Medulla oblongata (tissue), 1 donor: ENCODE data around the gene TTL.
"Not testable (repeated sequence)": the region's sequence is repeated elsewhere in the genome, so short reads cannot be mapped to it uniquely, and the experiment has no call there.

Source experiments
- DNase-seq: peaks from one replicate; pipeline ENCODE4 v3.0.0-alpha.2; 2015; ENCODE audit errors: extremely low spot score

The TTL gene

DNA sequence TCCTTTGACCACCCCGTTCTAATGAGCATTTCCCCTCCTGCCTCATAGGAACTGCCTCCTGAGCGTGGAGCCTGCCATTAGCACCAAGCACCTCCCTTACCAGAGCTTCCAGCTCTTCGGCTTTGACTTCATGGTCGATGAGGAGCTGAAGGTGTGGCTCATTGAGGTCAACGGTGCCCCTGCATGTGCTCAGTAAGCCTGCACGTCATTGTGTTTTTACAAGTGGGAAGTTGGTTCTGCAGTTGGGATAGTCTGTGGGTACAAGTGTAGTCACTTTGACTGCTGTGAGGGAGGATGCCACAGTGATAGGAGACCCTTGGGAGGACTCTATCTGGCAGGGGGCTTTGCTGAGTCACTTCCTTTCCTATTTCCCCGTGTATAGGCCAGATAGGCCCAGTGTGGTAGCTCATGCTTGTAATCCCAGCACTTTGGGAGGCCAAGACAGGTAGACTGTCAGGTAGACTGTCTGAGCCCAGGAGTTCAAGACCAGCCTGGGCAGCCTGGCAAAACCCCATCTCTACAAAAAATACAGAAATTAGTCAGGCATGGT lies 38.4 kb downstream of the TTL start:
- DNase-seq, result no peak

GRCh38 chr2:112523291-112523777 lies 41.4 kb downstream of the TTL start:
- no peak for DNase-seq

- not testable (repeated sequence) for DNase-seq
Observed at GRCh38 chr2:112524276-112524675, 42.3 kb downstream of the TTL start.

- DNase-seq, result no peak
Observed at GRCh38 chr2:112528541-112528940, 46.6 kb downstream of the TTL start.

- DNase-seq, result peak; percentile 64
Observed at GRCh38 chr2:112529757-112530156, 47.8 kb downstream of the TTL start.

DNA sequence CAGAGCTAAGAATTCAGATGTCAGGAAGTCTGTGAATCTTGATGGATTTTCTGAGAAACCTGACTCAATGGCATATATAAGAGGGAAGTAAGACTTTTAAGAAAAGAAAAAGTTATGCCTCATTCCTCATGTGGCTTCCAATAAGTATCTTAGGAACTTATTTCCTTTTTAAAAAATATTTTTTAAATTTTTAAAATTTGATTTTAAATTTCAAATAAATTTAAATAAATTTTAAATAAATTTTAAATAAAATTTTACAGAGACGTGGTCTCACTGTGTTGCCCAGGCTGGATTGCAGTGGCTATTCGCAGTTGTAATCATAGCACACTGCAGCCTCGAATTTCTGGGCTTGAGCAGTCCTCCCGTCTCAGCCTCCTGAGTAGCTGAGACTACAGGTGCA lies 48.8 kb downstream of the TTL start:
- DNase-seq, result no peak

- no peak for DNase-seq
Observed at GRCh38 chr2:112534826-112535225, 52.9 kb downstream of the TTL start.

- DNase-seq, result not testable (repeated sequence)
Observed at GRCh38 chr2:112536665-112537064, 54.7 kb downstream of the TTL start.

DNA sequence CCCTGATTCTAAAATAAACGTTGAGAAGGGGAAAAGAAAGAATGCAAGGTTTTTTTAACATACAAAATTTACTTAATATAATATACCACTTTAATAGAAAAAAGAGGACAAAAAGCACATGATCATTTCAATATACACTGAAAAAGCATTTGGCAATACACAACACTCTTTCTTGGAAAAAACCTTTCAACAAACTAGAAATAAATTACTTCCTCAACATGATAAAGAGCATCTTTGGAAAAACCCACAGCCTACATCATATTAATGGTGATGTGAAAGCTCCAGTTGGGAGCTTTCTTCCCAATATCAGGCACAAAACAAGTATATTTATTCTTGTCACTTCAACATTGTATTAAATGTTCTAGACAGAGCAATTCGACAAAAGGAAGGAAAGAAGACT lies 57.4 kb downstream of the TTL start:
- DNase-seq, result no peak

DNA sequence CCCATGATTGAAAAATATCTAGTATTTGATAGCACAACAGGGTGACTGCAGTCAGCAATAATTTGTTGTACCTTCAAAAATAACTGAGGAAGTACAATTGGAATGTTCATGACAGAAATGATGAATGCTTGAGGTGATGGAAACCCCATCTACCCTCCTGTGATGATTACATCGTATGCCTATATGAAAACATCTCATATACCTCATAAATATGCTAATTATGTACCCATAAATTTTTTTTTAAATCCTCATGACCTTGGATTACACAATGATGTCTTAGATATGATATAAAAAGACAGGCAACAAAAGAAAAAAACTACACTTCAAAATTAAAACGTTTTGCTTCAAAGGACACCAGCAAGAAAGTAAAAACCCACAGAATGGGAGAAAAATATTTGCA lies 59.0 kb downstream of the TTL start:
- no peak for DNase-seq

- DNase-seq, result peak; percentile 29
Observed at GRCh38 chr2:112541315-112542122, 59.6 kb downstream of the TTL start.

GRCh38 chr2:112542123-112542983 lies 60.4 kb downstream of the TTL start, which contains the start of gene POLR1B:
TSS of gene POLR1B (plus strand) at chr2:112542465. CDS start at chr2:112542495, 30 bp downstream.
- DNase-seq, result peak; percentile 93

DNA sequence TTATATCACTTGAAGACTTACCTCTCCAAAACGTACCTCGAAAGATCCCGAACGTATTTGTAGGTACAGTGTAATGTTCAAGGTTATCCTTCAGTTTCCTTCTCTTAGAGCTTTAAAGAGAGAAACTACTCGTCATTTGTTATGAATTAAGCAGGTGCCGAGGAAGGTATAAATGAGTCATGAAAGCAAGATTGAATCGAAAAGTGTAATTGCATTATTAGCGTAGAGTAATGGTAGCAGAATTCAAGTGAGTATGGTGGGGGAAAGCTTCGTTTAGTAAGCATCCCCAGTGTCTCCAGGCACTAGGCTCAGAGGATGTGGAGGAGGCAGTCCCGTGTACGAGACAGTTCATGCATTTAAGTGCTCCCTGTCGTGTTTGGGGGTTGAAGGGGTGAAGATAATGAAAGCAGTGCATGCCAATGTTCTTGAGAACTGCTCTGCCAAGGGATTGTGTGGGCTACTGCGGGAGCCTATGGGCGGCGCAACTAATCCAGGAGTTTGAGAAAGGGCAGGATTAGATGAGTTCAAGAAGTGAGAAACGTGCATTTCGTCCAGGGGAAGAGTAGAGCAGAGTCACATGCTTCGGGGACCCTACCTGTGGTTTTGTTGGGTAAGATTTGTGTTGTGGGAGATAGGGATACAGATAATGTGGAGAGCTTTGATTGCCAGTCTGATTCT lies 61.2 kb downstream of the TTL start:
- DNase-seq, result no peak

GRCh38 chr2:112547333-112547732 lies 65.4 kb downstream of the TTL start:
- DNase-seq, result no peak

- DNase-seq, result no peak
Observed at GRCh38 chr2:112548980-112549379, 67.0 kb downstream of the TTL start.

- DNase-seq, result no peak
Observed at GRCh38 chr2:112566104-112566503, 84.1 kb downstream of the TTL start.

GRCh38 chr2:112566508-112566907 lies 84.6 kb downstream of the TTL start:
- not testable (repeated sequence) for DNase-seq

DNA sequence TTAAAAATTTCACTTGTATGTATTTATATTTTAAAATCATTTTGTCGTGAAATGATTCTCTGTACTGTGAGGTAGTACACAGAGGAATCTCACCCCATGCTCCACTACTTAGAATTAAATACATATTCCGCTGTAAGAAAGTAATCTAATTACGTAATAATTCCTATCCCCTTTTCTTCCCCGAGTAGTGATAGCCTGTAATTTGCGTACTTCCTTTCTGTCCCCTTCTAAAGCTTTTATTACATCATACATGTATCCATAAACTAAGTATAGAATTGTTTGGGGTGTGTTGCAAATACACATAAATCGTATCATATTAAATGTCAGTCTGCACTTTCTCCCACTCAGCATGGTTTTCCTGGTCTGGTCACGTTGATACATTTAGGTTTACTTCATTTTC lies 90.0 kb downstream of the TTL start:
- DNase-seq, result no peak

DNA sequence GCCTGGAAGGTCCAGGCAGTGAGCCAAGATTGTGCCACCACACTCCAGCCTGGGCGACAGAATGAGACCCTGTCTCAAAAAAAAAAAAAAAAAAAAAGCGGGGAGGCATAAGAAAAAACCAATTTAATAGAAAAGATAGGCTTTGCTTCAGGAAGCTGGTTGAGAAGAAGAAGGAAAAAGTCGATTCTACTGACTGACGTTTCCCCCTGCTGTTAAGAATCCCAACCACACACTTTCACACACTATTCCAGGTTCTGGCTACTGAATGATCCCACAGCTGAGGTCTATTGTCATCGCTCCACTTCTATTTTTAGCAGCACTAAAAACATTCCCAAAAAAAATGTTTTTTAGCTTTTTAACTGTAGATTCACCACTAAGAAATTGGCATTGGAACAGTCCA lies 95.8 kb downstream of the TTL start:
- no peak for DNase-seq

DNA sequence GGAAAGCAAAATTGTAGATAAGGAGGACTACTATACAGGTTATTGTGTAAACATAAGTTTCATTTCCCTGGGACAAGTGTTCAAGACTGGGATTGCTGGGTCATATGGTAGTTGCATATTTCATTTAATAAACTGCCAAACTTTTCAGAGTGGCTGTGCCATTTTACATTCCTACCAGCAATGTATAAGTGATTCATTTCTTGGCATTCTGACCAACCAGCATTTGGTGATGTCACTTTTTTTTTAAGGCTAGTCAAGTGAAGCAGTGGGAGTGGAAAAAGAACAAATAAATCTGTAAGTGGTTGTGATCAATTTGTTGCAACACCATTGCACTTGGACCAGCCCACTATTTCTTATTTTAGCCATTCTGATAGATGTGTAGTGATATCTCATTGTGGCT lies 97.3 kb downstream of the TTL start:
- no peak for DNase-seq

DNA sequence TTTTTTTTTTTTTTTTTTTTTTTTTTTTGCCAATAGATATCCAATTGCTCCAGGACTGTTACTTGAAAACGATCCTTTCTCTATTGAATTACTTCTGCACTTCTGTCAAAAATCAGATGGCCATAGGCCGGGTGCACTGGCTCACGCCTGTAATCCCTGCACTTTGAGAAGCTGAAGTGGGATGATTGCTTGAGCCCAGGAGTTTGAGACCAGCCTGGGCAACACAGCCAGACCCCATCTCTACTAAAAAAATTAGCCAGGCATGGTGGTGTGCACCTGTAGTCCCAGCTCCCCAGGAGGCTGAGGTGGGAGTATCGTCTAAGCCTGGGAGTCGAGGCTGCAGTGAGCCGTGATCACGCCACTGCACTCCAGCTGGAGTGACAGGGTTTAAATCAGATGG lies 98.1 kb downstream of the TTL start:
- no peak for DNase-seq

DNA sequence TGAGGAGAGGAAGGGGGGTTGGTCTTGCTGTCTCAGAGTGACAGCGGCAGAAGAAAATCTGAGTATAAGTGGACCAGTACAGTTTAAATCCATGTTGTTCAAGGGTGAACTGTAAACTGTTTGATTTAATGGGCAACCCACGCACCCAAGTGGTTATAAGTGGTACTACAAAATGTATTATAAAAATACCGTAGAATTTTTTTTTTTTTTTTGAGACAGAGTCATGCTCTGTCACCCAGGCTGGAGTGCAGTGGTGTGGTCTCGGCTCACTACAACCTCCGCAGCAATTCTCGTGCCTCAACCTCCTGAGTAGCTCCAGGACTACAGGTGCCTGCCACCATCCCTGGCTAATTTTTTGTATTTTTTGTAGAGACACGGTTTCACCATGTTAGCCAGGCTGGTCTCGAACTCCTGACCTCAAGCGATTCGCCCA lies 100.4 kb downstream of the TTL start:
- peak; percentile 61 for DNase-seq
